Measurements from ENCODE around the gene HSPA1L. TPM values are rescaled to one million over a fixed set of nuclear protein-coding genes. Genes with fewer than 3 reads are reported as not detected.
"Not testable (repeated sequence)": the region's sequence is repeated elsewhere in the genome, so short reads cannot be mapped to it uniquely, and the experiment has no call there.

The HSPA1L gene
- total RNA-seq, 1 donor from 2014 or later, result 0.98 TPM

DNA sequence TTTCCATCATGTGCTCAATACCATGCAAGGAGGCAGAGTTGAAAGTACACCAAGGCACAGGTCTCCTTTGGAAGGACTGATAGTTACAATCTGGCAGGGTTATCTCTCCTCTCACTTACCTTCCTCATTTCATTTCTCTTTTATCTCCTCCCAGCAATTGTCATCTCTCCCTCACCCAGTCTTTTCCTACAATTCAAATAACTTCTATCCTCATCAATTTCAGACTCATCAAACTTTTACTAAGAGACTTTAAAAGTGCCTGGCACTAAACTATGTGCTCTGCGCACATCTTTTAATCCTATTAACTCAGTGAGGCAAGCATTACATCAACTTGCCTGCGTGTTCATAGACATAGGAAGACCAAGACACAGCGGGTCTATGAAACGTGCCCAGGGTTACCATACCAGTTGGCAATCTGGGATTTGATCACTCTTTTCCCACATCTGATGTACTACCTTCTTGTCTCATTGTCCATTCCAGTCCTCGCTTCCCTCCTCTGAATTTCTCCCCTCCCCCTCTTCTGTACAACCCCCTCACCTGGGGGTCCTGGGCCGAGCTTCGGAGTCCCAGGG, 20.7 kb downstream of the HSPA1L start:
- H2AFZ ChIP-seq (ENCODE audit: low read depth, low read length), result no peak overlapping the region

DNA sequence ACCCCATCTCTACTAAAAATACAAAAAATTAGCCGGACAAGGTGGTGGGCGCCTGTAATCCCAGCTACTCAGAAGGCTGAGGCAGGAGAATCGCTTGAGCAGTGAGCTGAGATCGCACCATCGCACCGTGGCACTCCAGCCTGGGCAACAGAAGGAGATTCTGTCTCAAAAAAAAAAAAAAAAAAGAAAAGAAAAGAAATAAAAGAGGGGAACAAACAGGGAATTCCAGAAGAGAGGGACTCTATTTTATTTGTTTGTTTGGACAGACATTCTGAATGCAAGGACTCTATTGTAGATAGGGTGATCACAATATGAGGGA, 21.2 kb downstream of the HSPA1L start:
- not testable (repeated sequence) for H3K27ac Mint-ChIP-seq (ENCODE audit: unreplicated experiment); H3K36me3 Mint-ChIP-seq (ENCODE audit: low read depth, unreplicated experiment); H3K27me3 ChIP-seq (ENCODE audit: insufficient read depth, low read length); H3K27me3 Mint-ChIP-seq (ENCODE audit: low read depth, unreplicated experiment); H3K9me3 ChIP-seq (ENCODE audit: insufficient read depth, low read depth, low read length); H2AFZ ChIP-seq (ENCODE audit: low read depth, low read length); FAIRE-seq; DNase-seq (ENCODE audit: low read depth); H3K9me3 Mint-ChIP-seq (ENCODE audit: unreplicated experiment)
- Histone ChIP-seq H3K79me2 (ENCODE audit: insufficient read depth, low read length) (peaks cover 47% of the 10 kb centered on the region), H3K9ac (ENCODE audit: low read length) (peak overlapping the region; percentile 94), H3K4me3 (ENCODE audit: insufficient read depth, low read depth, low read length) (peak overlapping the region; percentile 79), H4K20me1 (ENCODE audit: insufficient read depth, low read length) (peaks cover 11% of the 10 kb centered on the region), H3K4me2 (ENCODE audit: low read length) (peak overlapping the region; percentile 89), H3K4me1 (ENCODE audit: insufficient read depth, low read length) (peaks cover 21% of the 10 kb centered on the region), H3K27ac (ENCODE audit: low read depth, low read length) (peak overlapping the region; percentile 94), H3K36me3 (ENCODE audit: insufficient read depth, low read length) (peaks cover 22% of the 10 kb centered on the region)
- Mint-ChIP-seq H3K4me1 (ENCODE audit: low read depth, unreplicated experiment) (peaks cover 11% of the 10 kb centered on the region), H3K4me3 (ENCODE audit: unreplicated experiment) (peak overlapping the region; percentile 99)

More for the DNA sequence above, 20.7 kb downstream of the HSPA1L start:
- H3K4me1 ChIP-seq (ENCODE audit: insufficient read depth, low read length), result peaks cover 21% of the 10 kb centered on the region
- peak overlapping the region; percentile 99 for H3K4me3 Mint-ChIP-seq (ENCODE audit: unreplicated experiment)
- peaks cover 19% of the 10 kb centered on the region for H3K36me3 ChIP-seq (ENCODE audit: insufficient read depth, low read length)
- H3K4me3 ChIP-seq (ENCODE audit: insufficient read depth, low read depth, low read length), result peak overlapping the region; percentile 79
- H3K36me3 Mint-ChIP-seq (ENCODE audit: low read depth, unreplicated experiment), result peaks cover 10% of the 10 kb centered on the region
- H3K9me3 Mint-ChIP-seq (ENCODE audit: unreplicated experiment), result no peaks in the 10 kb centered on the region
- H3K9ac ChIP-seq (ENCODE audit: low read length), result peak overlapping the region; percentile 94
- DNase-seq (ENCODE audit: low read depth), result no peak
- no peak for TF ChIP-seq EZH2 (IDR thresholded peaks at IDR 0.05; ENCODE audit: insufficient read depth, low read length)
- TF ChIP-seq, protein P1, sequence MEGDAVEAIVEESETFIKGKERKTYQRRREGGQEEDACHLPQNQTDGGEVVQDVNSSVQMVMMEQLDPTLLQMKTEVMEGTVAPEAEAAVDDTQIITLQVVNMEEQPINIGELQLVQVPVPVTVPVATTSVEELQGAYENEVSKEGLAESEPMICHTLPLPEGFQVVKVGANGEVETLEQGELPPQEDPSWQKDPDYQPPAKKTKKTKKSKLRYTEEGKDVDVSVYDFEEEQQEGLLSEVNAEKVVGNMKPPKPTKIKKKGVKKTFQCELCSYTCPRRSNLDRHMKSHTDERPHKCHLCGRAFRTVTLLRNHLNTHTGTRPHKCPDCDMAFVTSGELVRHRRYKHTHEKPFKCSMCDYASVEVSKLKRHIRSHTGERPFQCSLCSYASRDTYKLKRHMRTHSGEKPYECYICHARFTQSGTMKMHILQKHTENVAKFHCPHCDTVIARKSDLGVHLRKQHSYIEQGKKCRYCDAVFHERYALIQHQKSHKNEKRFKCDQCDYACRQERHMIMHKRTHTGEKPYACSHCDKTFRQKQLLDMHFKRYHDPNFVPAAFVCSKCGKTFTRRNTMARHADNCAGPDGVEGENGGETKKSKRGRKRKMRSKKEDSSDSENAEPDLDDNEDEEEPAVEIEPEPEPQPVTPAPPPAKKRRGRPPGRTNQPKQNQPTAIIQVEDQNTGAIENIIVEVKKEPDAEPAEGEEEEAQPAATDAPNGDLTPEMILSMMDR (IDR thresholded peaks at IDR 0.05; ENCODE audit: insufficient read depth, low read depth, low read length), result no peak
- peak overlapping the region; percentile 89 for H3K4me2 ChIP-seq (ENCODE audit: low read length)
- FAIRE-seq, result no peak
- H3K79me2 ChIP-seq (ENCODE audit: insufficient read depth, low read length), result peaks cover 44% of the 10 kb centered on the region
- H3K27ac Mint-ChIP-seq (ENCODE audit: unreplicated experiment), result peak overlapping the region; percentile 68
- H3K27me3 Mint-ChIP-seq (ENCODE audit: low read depth, unreplicated experiment), result no peaks in the 10 kb centered on the region
- H3K4me1 Mint-ChIP-seq (ENCODE audit: low read depth, unreplicated experiment), result peaks cover 11% of the 10 kb centered on the region
- peaks cover 11% of the 10 kb centered on the region for H4K20me1 ChIP-seq (ENCODE audit: insufficient read depth, low read length)
- peak overlapping the region; percentile 94 for H3K27ac ChIP-seq (ENCODE audit: low read depth, low read length)
- H3K27me3 ChIP-seq (ENCODE audit: insufficient read depth, low read length), result no peaks in the 10 kb centered on the region
- H3K9me3 ChIP-seq (ENCODE audit: insufficient read depth, low read depth, low read length), result no peaks in the 10 kb centered on the region

DNA sequence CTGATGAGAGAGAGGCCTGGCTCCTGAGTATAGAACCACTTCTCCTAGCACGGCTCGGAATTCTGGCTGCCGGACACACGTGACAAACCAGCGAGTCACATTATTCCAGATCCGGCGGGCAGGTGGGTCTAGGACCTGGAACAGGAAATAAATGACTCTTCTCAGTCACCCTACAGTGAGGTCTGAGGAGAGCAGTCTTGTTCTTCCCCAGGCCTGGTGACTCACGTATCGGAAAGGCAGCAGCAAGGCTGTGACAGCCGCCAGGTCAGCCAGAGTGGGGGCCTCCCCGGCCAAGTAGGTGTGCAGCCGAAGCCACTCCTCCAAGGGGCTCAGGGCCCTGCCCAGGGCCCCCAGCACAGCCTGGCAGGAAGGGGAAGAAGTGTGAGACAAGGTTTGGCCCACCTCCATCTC, 22.3 kb downstream of the HSPA1L start:
- Mint-ChIP-seq H3K4me3 (ENCODE audit: unreplicated experiment) (peak overlapping the region; percentile 20), H3K27me3 (ENCODE audit: low read depth, unreplicated experiment) (no peaks in the 10 kb centered on the region), H3K27ac (ENCODE audit: unreplicated experiment) (peak overlapping the region; percentile 48), H3K4me1 (ENCODE audit: low read depth, unreplicated experiment) (peaks cover 11% of the 10 kb centered on the region), H3K9me3 (ENCODE audit: unreplicated experiment) (no peaks in the 10 kb centered on the region), H3K36me3 (ENCODE audit: low read depth, unreplicated experiment) (peaks cover 10% of the 10 kb centered on the region)
- H4K20me1 ChIP-seq (ENCODE audit: insufficient read depth, low read length), result peaks cover 11% of the 10 kb centered on the region
- peak overlapping the region; percentile 52 for H3K27ac ChIP-seq (ENCODE audit: low read depth, low read length)
- no peaks in the 10 kb centered on the region for H3K9me3 ChIP-seq (ENCODE audit: insufficient read depth, low read depth, low read length)
- no peak overlapping the region for H2AFZ ChIP-seq (ENCODE audit: low read depth, low read length)
- TF ChIP-seq, protein P1 (IDR thresholded peaks at IDR 0.05; ENCODE audit: insufficient read depth, low read depth, low read length), result no peak
- no peak for TF ChIP-seq EZH2 (IDR thresholded peaks at IDR 0.05; ENCODE audit: insufficient read depth, low read length)
- H3K4me1 ChIP-seq (ENCODE audit: insufficient read depth, low read length), result peaks cover 21% of the 10 kb centered on the region
- peak overlapping the region; percentile 1 for H3K4me3 ChIP-seq (ENCODE audit: insufficient read depth, low read depth, low read length)
- DNase-seq (ENCODE audit: low read depth) (peak; percentile 52), FAIRE-seq (no peak)
- H3K4me2 ChIP-seq (ENCODE audit: low read length), result peak overlapping the region; percentile 89
- peaks cover 47% of the 10 kb centered on the region for H3K79me2 ChIP-seq (ENCODE audit: insufficient read depth, low read length)
- peak overlapping the region; percentile 20 for H3K9ac ChIP-seq (ENCODE audit: low read length)
- H3K27me3 ChIP-seq (ENCODE audit: insufficient read depth, low read length), result no peaks in the 10 kb centered on the region
- peaks cover 24% of the 10 kb centered on the region for H3K36me3 ChIP-seq (ENCODE audit: insufficient read depth, low read length)

All from astrocyte (in vitro differentiated cells and primary cell).